Measurements from ENCODE around the gene SKAP2.

- TF ChIP-seq CTCF (conservative IDR thresholded peaks at IDR 0.05 in 1 of 2, IDR thresholded peaks at IDR 0.05 in 1 of 2; ENCODE audit: low read depth in 1 of 2, low read length in 2 of 2) (no peak), EZH2 (IDR thresholded peaks at IDR 0.05; ENCODE audit: low read length, missing control alignments) (no peak)
Measured at GRCh38 chr7:26857506-26858240, 6.7 kb downstream of the SKAP2 start.

All from fibroblast of lung (primary cell).